GM12878 (cell line): ENCODE data around the gene ABCC5. TPM values are rescaled to one million over a fixed set of nuclear protein-coding genes. Genes with fewer than 3 reads are reported as not detected.

Experiments used
- ATAC-seq: fragments of 200-7000 bp; cut with Tn5 transposase; 3 replicates; pipeline ENCODE4 v1.9.1; 2020; ENCODE audit warnings: mild to moderate bottlenecking, moderate library complexity
- BruUV-seq: library from RNA; stranded (reverse); fragments of 400-500 nt; replicated peaks from 2 replicates; lab custom pipeline; 2021; lab: Mats Ljungman, UMichigan
- CTCF ChIA-PET: fragments of 300-600 bp; sonication (Branson Sonifier 250); formaldehyde crosslinking; extraction: SDS; loops from one replicate; lab custom pipeline; 2021; ENCODE audit warnings: inconsistent platforms; lab: Yijun Ruan, JAX
- POLR2A ChIA-PET: fragments of 350-600 bp; formaldehyde crosslinking; extraction: SDS; loops from one replicate; lab custom pipeline; 2021; ENCODE audit warnings: inconsistent platforms; lab: Charles Lee
- RAD21 ChIA-PET: fragments of 300-600 bp; sonication (Branson Sonifier 250); formaldehyde crosslinking; loops from one replicate; lab custom pipeline; 2023; ENCODE audit warnings: antibody characterized with exemption; ENCODE audit not compliant: unreplicated experiment; lab: Charles Lee
- SMC1A ChIA-PET: fragments of 300-600 bp; sonication (Branson Sonifier 250); formaldehyde crosslinking; loops from one replicate; lab custom pipeline; 2023; ENCODE audit not compliant: unreplicated experiment, uncharacterized antibody; lab: Charles Lee
- DNase-seq: peaks from one replicate; pipeline ENCODE4 v3.0.0-alpha.2; 2011; ENCODE audit warnings: low read depth, low spot score
- FAIRE-seq: peaks from 3 replicates; lab custom pipeline; 2011; peaks lifted over from hg19 to GRCh38; lab: Jason Lieb, UNC
- H2AFZ ChIP-seq: 2 replicates; pipeline ENCODE4 v1.6.0; 2011; ENCODE audit warnings: low read depth, low read length, control low read depth; ENCODE audit not compliant: control insufficient read depth
- H3K27ac ChIP-seq: 2 replicates; pipeline ENCODE4 v1.5.1; 2011; ENCODE audit warnings: control low read depth; ENCODE audit not compliant: control insufficient read depth, insufficient read depth
- H3K27me3 ChIP-seq, 2 experiments: replicated peaks in 1 of 2; 2 replicates each; pipeline versions ENCODE4 v1.6.0 to v1.6.1; 2011; ENCODE audit warnings: low read length in 1 of 2; ENCODE audit not compliant: control insufficient read depth in 2 of 2, insufficient read depth in 2 of 2
- H3K36me3 ChIP-seq, 2 experiments: 2 replicates each; pipeline ENCODE4 v1.5.1; 2011; ENCODE audit warnings: low read length in 1 of 2; ENCODE audit not compliant: control insufficient read depth in 2 of 2, insufficient read depth in 2 of 2
- H3K4me1 ChIP-seq: 2 replicates; pipeline ENCODE4 v1.6.1; 2011; ENCODE audit warnings: mild to moderate bottlenecking, low read length, moderate library complexity, mixed read lengths; ENCODE audit not compliant: control insufficient read depth, insufficient read depth
- H3K4me2 ChIP-seq: 2 replicates; pipeline ENCODE4 v1.6.0; 2011; ENCODE audit warnings: control low read depth; ENCODE audit not compliant: control insufficient read depth, insufficient read depth
- H3K4me3 ChIP-seq: fragments of 200-600 bp; sonication (generic); 2 replicates; pipeline ENCODE4 v1.5.1; 2016
- H3K79me2 ChIP-seq: 2 replicates; pipeline ENCODE4 v1.6.0; 2011; ENCODE audit warnings: low read length; ENCODE audit not compliant: control insufficient read depth, insufficient read depth
- H3K9ac ChIP-seq: 2 replicates; pipeline ENCODE4 v1.8.0; 2011; ENCODE audit warnings: low read length, control low read depth, mixed read lengths; ENCODE audit not compliant: control insufficient read depth, insufficient read depth
- H3K9me3 ChIP-seq: replicated peaks from 3 replicates; pipeline ENCODE4 v1.5.1; 2011; ENCODE audit warnings: mild to moderate bottlenecking, low read length; ENCODE audit not compliant: control insufficient read depth, insufficient read depth
- H4K20me1 ChIP-seq: 2 replicates; pipeline ENCODE4 v1.6.0; 2011; ENCODE audit not compliant: control insufficient read depth, insufficient read depth
- EED ChIP-seq: sonication (generic); IDR thresholded peaks from 2 replicates; pipeline ENCODE4 v1.6.1; 2016; ENCODE audit warnings: antibody characterized with exemption, low read depth
- EGR1 ChIP-seq, 2 experiments: IDR thresholded peaks; 1 replicate in 1 of 2; 2 replicates in 1 of 2; pipeline ENCODE4 v1.6.1; 2011 to 2012; ENCODE audit warnings: low read depth in 2 of 2, low read length in 2 of 2, borderline replicate concordance in 1 of 2, mild to moderate bottlenecking in 1 of 2, moderate library complexity in 1 of 2
- EP300 ChIP-seq, 2 experiments: fragments of 150-350 bp in 1 of 2; IDR thresholded peaks; 2 replicates each; pipeline ENCODE4 v1.6.1; 2011 to 2012; ENCODE audit warnings: low read depth in 2 of 2, low read length in 2 of 2, borderline replicate concordance in 1 of 2, improper control_type of control experiment in 1 of 2, inconsistent platforms in 1 of 2; ENCODE audit not compliant: control insufficient read depth in 1 of 2
- FOXK2 ChIP-seq: fragments of 450-650 bp; IDR thresholded peaks from 2 replicates; pipeline ENCODE4 v1.6.1; 2017; ENCODE audit warnings: mild to moderate bottlenecking, moderate library complexity
- JUNB ChIP-seq: IDR thresholded peaks from 2 replicates; pipeline ENCODE4 v1.6.1; 2016; ENCODE audit warnings: antibody characterized with exemption, mild to moderate bottlenecking
- NFXL1 ChIP-seq: fragments of 450-650 bp; IDR thresholded peaks from 2 replicates; pipeline ENCODE4 v1.6.1; 2017; ENCODE audit warnings: antibody characterized with exemption, mild to moderate bottlenecking, borderline replicate concordance
- NR2F1 ChIP-seq: fragments of 450-650 bp; conservative IDR thresholded peaks from 2 replicates; pipeline ENCODE4 v1.6.1; 2017; ENCODE audit warnings: mild to moderate bottlenecking
- PAX8 ChIP-seq: fragments of 450-650 bp; IDR thresholded peaks from 2 replicates; pipeline ENCODE4 v1.6.1; 2017; ENCODE audit warnings: mild to moderate bottlenecking, moderate library complexity
- PML ChIP-seq: IDR thresholded peaks from 2 replicates; pipeline ENCODE4 v1.6.1; 2012; ENCODE audit warnings: low read length, inconsistent platforms
- POU2F2 ChIP-seq: IDR thresholded peaks from 3 replicates; pipeline ENCODE4 v1.6.1; 2011; ENCODE audit warnings: low read depth, mild to moderate bottlenecking, low read length, borderline replicate concordance
- RCOR1 ChIP-seq: conservative IDR thresholded peaks from 2 replicates; pipeline ENCODE4 v1.6.1; 2012; ENCODE audit warnings: low read depth, low read length, improper control_type of control experiment
- SMAD5 ChIP-seq: IDR thresholded peaks from 2 replicates; pipeline ENCODE4 v1.6.1; 2016; ENCODE audit warnings: antibody characterized with exemption, low read depth
- SMC3 ChIP-seq: IDR thresholded peaks from 2 replicates; pipeline ENCODE4 v1.6.1; 2011; ENCODE audit warnings: low read length, improper control_type of control experiment, borderline replicate concordance
- SREBF2 ChIP-seq: IDR thresholded peaks from 2 replicates; pipeline ENCODE4 v1.6.1; 2012; ENCODE audit warnings: mild to moderate bottlenecking, low read length
- WGBS: methylation state at CpG from one replicate; pipeline ENCODE4 v1.1.6; 2016; ENCODE audit warnings: low lambda C conversion rate; ENCODE audit not compliant: insufficient replicate concordance, insufficient coverage; ENCODE audit errors: missing lambda C conversion rate; 5-methylcytosine and 5-hydroxymethylcytosine counted together
- in situ Hi-C: fragments of 300-500 bp; cut with MboI; formaldehyde crosslinking; loops from 9 replicates; pipeline ENCODE4 v1.14.3; 2018; ENCODE audit warnings: mixed read lengths
- intact Hi-C: fragments of 100-400 bp; cut with micrococcal nuclease; formaldehyde crosslinking; loops from one replicate; pipeline ENCODE4 v1.14.2; 2022; ENCODE audit not compliant: unreplicated experiment
- polyA plus RNA-seq, 11 experiments: library from polyadenylated mRNA; depleted of rRNA in 4 of 11; unstranded in 6 of 11; stranded (reverse) in 5 of 11; fragments of >200 nt; fragmentation: Nextera tagmentation in 4 of 11; fragmentation: Illumina TruSeq in 1 of 11; extraction: Ambion mirVana in 4 of 11; extraction: Trizol in 1 of 11; gene quantifications; 1 replicate in 1 of 11; 2 replicates in 10 of 11; pipeline versions ENCODE4 v1.2.1 to v1.2.3, GENCODE V29; 2011 to 2016; ENCODE audit warnings: inconsistent platforms in 2 of 11, missing spikeins in 2 of 11, low read depth in 1 of 11
- total RNA-seq, 4 experiments: library from RNA; depleted of rRNA in 3 of 4; stranded (reverse); fragments of >200 nt in 3 of 4; fragmentation: Illumina TruSeq in 1 of 4; extraction: Trizol in 1 of 4; gene quantifications; 2 replicates each; pipeline versions ENCODE4 v1.2.1 to v1.2.3, GENCODE V29; 2013 to 2021
- TF ChIP-seq, protein P1 (sequence below): fragments of 450-650 bp; IDR thresholded peaks from 2 replicates; pipeline ENCODE4 v1.6.1; 2017; ENCODE audit warnings: low read depth, mild to moderate bottlenecking, moderate library complexity

The ABCC5 gene
- total and polyA plus RNA-seq, 10 of the 15 experiments (the other 5 are each of a cell fraction or from before 2014, with no cell fraction given): 6.0 to 17.8 (median 9.7) TPM

GRCh38 chr3:183892610-183893214, 125.0 kb downstream of the ABCC5 start:
- H3K79me2 ChIP-seq: no peaks in the 10 kb centered on the region
- FAIRE-seq: no peak
- intact Hi-C loops: loop anchor here (10.0 kb wide), 1 partner anchor 242 kb away; the partner anchor contains the start of gene EIF2B5
- CTCF ChIA-PET: interaction anchor here (0.8 to 1.5 kb wide), 3 partner anchors 114 to 335 kb away, joined by 3 to 5 read pairs (median 4); partner anchors contain the start of gene ABCC5
- in situ Hi-C loops: loop anchor here (5.0 to 10.0 kb wide), 3 partner anchors 125 to 622 kb away; partner anchors contain the start of gene ABCC5
- SMC1A ChIA-PET: interaction anchor here (0.5 kb wide), 1 partner anchor 326 kb away, joined by 3 read pairs; no protein-coding TSS in a partner anchor
- no peaks in the 10 kb centered on the region for H4K20me1 ChIP-seq
- no peaks in the 10 kb centered on the region for H3K27me3 ChIP-seq
- DNase-seq: no peak
- 49% methylated on average over 9 of the region's 9 CpGs for WGBS
- ATAC-seq: no peak
- no peak overlapping the region for H3K4me3 ChIP-seq
- no peak for TF ChIP-seq SREBF2
- no peak for TF ChIP-seq EED
- no peak for TF ChIP-seq POU2F2
- TF ChIP-seq NFXL1: no peak
- TF ChIP-seq EGR1 (IDR thresholded peaks at IDR 0.05; ENCODE audit: borderline replicate concordance in 1 of 2, low read depth in 2 of 2, low read length in 2 of 2): no peak
- no peak for TF ChIP-seq SMAD5
- TF ChIP-seq FOXK2: no peak
- no peak for TF ChIP-seq RCOR1
- TF ChIP-seq SMC3: no peak
- no peak for TF ChIP-seq PML
- no peak for TF ChIP-seq NR2F1
- TF ChIP-seq EP300 (IDR thresholded peaks at IDR 0.05; ENCODE audit: borderline replicate concordance in 1 of 2, control insufficient read depth in 1 of 2, low read depth in 2 of 2, low read length in 2 of 2): no peak
- TF ChIP-seq JUNB: no peak
- TF ChIP-seq, protein P1, sequence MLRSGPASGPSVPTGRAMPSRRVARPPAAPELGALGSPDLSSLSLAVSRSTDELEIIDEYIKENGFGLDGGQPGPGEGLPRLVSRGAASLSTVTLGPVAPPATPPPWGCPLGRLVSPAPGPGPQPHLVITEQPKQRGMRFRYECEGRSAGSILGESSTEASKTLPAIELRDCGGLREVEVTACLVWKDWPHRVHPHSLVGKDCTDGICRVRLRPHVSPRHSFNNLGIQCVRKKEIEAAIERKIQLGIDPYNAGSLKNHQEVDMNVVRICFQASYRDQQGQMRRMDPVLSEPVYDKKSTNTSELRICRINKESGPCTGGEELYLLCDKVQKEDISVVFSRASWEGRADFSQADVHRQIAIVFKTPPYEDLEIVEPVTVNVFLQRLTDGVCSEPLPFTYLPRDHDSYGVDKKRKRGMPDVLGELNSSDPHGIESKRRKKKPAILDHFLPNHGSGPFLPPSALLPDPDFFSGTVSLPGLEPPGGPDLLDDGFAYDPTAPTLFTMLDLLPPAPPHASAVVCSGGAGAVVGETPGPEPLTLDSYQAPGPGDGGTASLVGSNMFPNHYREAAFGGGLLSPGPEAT: no peak
- TF ChIP-seq PAX8: no peak
- TF ChIP-seq, all 136 proteins: peak for 0
- H3K27ac ChIP-seq: no peak overlapping the region
- H3K4me2 ChIP-seq: no peak overlapping the region
- no peaks in the 10 kb centered on the region for H3K9me3 ChIP-seq
- ChIA-PET RAD21 (interaction anchor here (0.7 to 1.5 kb wide), 3 partner anchors 12 to 1408 kb away, joined by 3 read pairs; no protein-coding TSS in a partner anchor), POLR2A (no interaction called here)
- H2AFZ ChIP-seq: no peak overlapping the region
- BruUV-seq: no TSS peak
- no peak overlapping the region for H3K9ac ChIP-seq
- no peaks in the 10 kb centered on the region for H3K36me3 ChIP-seq
- H3K4me1 ChIP-seq: peaks cover 5% of the 10 kb centered on the region; the same call in 1 of the 2 replicates
